ENCODE measurements around the gene OS9. TPM values are rescaled to one million over a fixed set of nuclear protein-coding genes. Genes with fewer than 3 reads are reported as not detected.

OS9 gene
- total and polyA plus RNA-seq, 2 of the 4 experiments (the other 2 are of a cell fraction) = 159 to 272 TPM

DNA sequence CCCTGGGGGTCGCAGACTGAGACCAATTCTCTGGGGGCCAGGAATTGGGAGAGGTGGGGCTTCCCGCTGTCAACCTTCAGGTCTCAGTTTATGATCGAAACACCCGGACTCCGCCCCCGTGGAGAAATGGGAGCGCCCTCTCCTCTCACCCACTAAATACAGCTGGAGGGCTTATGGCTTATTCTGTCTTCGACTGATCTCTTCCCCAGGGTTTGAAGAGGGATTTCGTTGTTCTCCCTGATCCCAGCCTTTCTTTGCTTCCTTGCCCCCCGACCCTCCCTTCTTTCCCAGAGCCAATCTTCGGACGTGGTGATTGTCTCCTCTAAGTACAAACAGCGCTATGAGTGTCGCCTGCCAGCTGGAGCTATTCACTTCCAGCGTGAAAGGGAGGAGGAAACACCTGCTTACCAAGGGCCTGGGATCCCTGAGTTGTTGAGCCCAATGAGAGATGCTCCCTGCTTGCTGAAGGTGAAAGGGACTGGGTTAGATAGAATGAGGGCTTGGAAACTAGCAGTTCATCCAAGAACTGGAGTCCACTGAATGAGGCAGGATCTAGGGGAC, 607 bp downstream of the OS9 start:
- H2BK120ac ChIP-seq (ENCODE audit: low read depth, low read length) = no peak overlapping the region
- H2AFZ ChIP-seq (replicated peaks; ENCODE audit: low read length, poor library complexity) = peak overlapping the region; percentile 97
- no peak overlapping the region for H2BK15ac ChIP-seq (ENCODE audit: low read depth, low read length)
- H3K4me2 ChIP-seq (ENCODE audit: low read depth, low read length) = peak overlapping the region; percentile 87
- dilution Hi-C loops (cut with HindIII; ENCODE audit: low sequenced_read_pairs, unreplicated experiment) (no loop called here), in situ Hi-C loops (cut with MboI; ENCODE audit: low sequenced_read_pairs) (no loop called here), intact Hi-C loops (cut with micrococcal nuclease) (loop anchor here (5.0 kb wide), 1 partner anchor 237 kb away; the partner anchor contains the start of genes GLI1 and INHBE)
- H3K56ac ChIP-seq (ENCODE audit: extremely low read depth, insufficient read depth, low read length) = peak overlapping the region; percentile 64
- no peaks in the 10 kb centered on the region for H4K20me1 ChIP-seq (ENCODE audit: insufficient read depth, low read length)
- ChIA-PET CTCF (interaction anchor here (1.0 to 1.1 kb wide), 2 partner anchors 66 to 111 kb away, joined by 3 to 4 read pairs; no protein-coding TSS in a partner anchor), POLR2A (ENCODE audit: unreplicated experiment) (no interaction called here)
- DNase-seq = no peak
- H3K9ac ChIP-seq (ENCODE audit: low read depth, low read length) = peak overlapping the region; percentile 90
- H3K9me3 ChIP-seq (ENCODE audit: control insufficient read depth, insufficient read depth, low read length) = no peaks in the 10 kb centered on the region
- H4K5ac ChIP-seq (ENCODE audit: low read depth, low read length) = peak overlapping the region; percentile 80
- H2AK5ac ChIP-seq (ENCODE audit: low read depth, low read length) = peak overlapping the region; percentile 11; the same call in 1 of the 2 replicates
- H2BK20ac ChIP-seq (ENCODE audit: low read depth, low read length) = no peak overlapping the region
- TF ChIP-seq RAD21 (IDR thresholded peaks at IDR 0.05; ENCODE audit: low read length) = no peak
- TF ChIP-seq BHLHE40 (IDR thresholded peaks at IDR 0.05; ENCODE audit: low read depth, low read length) = no peak
- TF ChIP-seq RFX5 (IDR thresholded peaks at IDR 0.05; ENCODE audit: low read depth, low read length) = no peak
- TF ChIP-seq, protein P1, sequence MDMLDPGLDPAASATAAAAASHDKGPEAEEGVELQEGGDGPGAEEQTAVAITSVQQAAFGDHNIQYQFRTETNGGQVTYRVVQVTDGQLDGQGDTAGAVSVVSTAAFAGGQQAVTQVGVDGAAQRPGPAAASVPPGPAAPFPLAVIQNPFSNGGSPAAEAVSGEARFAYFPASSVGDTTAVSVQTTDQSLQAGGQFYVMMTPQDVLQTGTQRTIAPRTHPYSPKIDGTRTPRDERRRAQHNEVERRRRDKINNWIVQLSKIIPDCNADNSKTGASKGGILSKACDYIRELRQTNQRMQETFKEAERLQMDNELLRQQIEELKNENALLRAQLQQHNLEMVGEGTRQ (IDR thresholded peaks at IDR 0.05; ENCODE audit: low read depth, low read length) = no peak
- no peak for TF ChIP-seq SMC3 (IDR thresholded peaks at IDR 0.05; ENCODE audit: low read depth, low read length)
- no peak for TF ChIP-seq RCOR1 (IDR thresholded peaks at IDR 0.05; ENCODE audit: insufficient replicate concordance, low read length)
- no peak for TF ChIP-seq CHD1 (IDR thresholded peaks at IDR 0.05; ENCODE audit: low read depth, low read length)
- no peak for TF ChIP-seq MXI1 (IDR thresholded peaks at IDR 0.05; ENCODE audit: borderline replicate concordance, low read depth, low read length)
- TF ChIP-seq, protein P2, sequence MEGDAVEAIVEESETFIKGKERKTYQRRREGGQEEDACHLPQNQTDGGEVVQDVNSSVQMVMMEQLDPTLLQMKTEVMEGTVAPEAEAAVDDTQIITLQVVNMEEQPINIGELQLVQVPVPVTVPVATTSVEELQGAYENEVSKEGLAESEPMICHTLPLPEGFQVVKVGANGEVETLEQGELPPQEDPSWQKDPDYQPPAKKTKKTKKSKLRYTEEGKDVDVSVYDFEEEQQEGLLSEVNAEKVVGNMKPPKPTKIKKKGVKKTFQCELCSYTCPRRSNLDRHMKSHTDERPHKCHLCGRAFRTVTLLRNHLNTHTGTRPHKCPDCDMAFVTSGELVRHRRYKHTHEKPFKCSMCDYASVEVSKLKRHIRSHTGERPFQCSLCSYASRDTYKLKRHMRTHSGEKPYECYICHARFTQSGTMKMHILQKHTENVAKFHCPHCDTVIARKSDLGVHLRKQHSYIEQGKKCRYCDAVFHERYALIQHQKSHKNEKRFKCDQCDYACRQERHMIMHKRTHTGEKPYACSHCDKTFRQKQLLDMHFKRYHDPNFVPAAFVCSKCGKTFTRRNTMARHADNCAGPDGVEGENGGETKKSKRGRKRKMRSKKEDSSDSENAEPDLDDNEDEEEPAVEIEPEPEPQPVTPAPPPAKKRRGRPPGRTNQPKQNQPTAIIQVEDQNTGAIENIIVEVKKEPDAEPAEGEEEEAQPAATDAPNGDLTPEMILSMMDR (conservative IDR thresholded peaks at IDR 0.05; ENCODE audit: low read depth, low read length) = no peak
- TF ChIP-seq CEBPB (IDR thresholded peaks at IDR 0.05; ENCODE audit: low read depth, low read length) = no peak
- no peak for TF ChIP-seq NFE2L2 (IDR thresholded peaks at IDR 0.05; ENCODE audit: low read depth, low read length)
- no peak for TF ChIP-seq MAFK (IDR thresholded peaks at IDR 0.05; ENCODE audit: low read depth, low read length)
- TF ChIP-seq FOS (IDR thresholded peaks at IDR 0.05; ENCODE audit: low read depth, low read length) = no peak
- no peak for TF ChIP-seq MAZ (IDR thresholded peaks at IDR 0.05; ENCODE audit: borderline replicate concordance, low read depth, low read length)
- H4K91ac ChIP-seq (ENCODE audit: insufficient read depth, low read depth, low read length) = peak overlapping the region; percentile 86; the same call in 1 of the 2 replicates
- ATAC-seq (ENCODE audit: low read depth) = peak; percentile 2; the same call in 1 of the 2 replicates
- WGBS, 2 experiments (ENCODE audit: extremely low coverage in 2 of 2, insufficient read length in 1 of 2) = 0% methylated on average over 1 of the region's 15 CpGs; no CpG with 5 or more reads in 1 of the 2 experiments
- H3K79me1 ChIP-seq (ENCODE audit: low read depth in 1 of 2, low read length in 2 of 2) = peaks cover 12 to 27% of the 10 kb centered on the region in 2 experiments
- H3K27ac ChIP-seq (ENCODE audit: insufficient read depth, low read length) = peak overlapping the region; percentile 75
- 0 out of 2 replicates have a peak, but pooled peaks cover 3% of the 10 kb centered on the region for H3K4me1 ChIP-seq (ENCODE audit: control insufficient read depth, insufficient read depth, low read length)
- H4K8ac ChIP-seq (ENCODE audit: low read depth in 2 of 2, low read length in 2 of 2) = peak overlapping the region; percentile 74 to 92
- peaks cover 6% of the 10 kb centered on the region for H3K9me1 ChIP-seq (ENCODE audit: insufficient read depth, low read length)
- H2BK5ac ChIP-seq (ENCODE audit: low read depth, low read length, poor library complexity, severe bottlenecking) = peak overlapping the region; percentile 68
- peak overlapping the region; percentile 90 for H3K4ac ChIP-seq (ENCODE audit: low read depth, low read length)
- no peak overlapping the region for H3K18ac ChIP-seq (ENCODE audit: low read depth, low read length)
- H3K27me3 ChIP-seq (ENCODE audit: control insufficient read depth, insufficient read depth, low read length) = no peaks in the 10 kb centered on the region
- H3K23ac ChIP-seq (ENCODE audit: low read depth, low read length) = peak overlapping the region; percentile 66; the same call in 1 of the 2 replicates
- H3K36me3 ChIP-seq (ENCODE audit: control insufficient read depth, insufficient read depth, low read length) = peaks cover 15% of the 10 kb centered on the region
- TSS peak; percentile 89 for BruUV-seq (replicated peaks)
- peak overlapping the region; percentile 90 for H3K14ac ChIP-seq (replicated peaks; ENCODE audit: low read depth, low read length)
- H3K4me3 ChIP-seq (ENCODE audit: insufficient read depth, low read depth, low read length) = peak overlapping the region; percentile 73
- peak overlapping the region; percentile 86 for H2AK9ac ChIP-seq (replicated peaks; ENCODE audit: low read depth, low read length, poor library complexity)

Measured in IMR-90 (cell line).